ENCODE data around the gene SKOR1. TPM values are rescaled to one million over a fixed set of nuclear protein-coding genes. Genes with fewer than 3 reads are reported as not detected.

Gene SKOR1
- total RNA-seq, 2 donors from 2014 or later: 0.12 TPM; not detected in 1

DNA sequence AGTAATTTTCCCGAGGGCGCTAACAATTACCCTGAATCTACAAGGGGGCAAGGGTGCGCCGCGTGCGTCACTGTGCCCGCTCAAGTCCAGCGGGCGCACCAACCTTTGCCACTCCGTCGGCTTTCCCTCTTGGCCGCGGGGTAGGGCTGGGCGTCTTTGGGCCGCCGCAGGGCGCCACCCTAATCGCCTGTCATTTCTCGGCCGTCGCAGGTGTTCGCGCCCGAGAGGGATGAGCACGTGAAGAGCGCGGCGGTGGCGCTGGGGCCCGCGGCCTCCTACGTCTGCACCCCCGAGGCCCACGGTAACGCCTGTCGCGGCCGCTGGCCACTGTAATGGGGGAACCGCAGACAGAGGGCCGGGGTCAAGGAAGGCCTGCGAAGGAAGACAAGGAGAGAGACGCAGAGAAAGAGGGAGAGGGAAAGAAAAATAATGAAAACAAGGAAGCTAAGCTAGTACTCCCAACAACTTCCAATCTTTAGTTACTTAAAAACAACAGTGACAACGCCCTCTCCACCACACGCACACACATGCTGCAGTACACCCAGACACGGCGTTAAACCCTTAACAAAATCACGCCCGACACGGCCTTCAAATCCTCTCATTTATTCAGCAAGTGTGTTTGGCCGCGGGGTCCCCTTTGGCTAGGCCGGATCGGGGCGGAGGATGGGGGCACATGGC, 3.8 kb downstream of the SKOR1 start:
- Histone ChIP-seq H3K9me3 (no peaks in the 10 kb centered on the region), H3K27me3 (peaks cover 84 to 93% of the 10 kb centered on the region in 2 donors), H3K36me3 (no peaks in the 10 kb centered on the region), H3K27ac (no peak overlapping the region), H3K4me1 (peaks cover 0 to 77% of the 10 kb centered on the region in 2 donors), H3K4me3 (peak overlapping the region in 1 of 2 donors; percentile 14)
- no peak for DNase-seq (ENCODE audit: low spot score)
- TF ChIP-seq, protein P1, sequence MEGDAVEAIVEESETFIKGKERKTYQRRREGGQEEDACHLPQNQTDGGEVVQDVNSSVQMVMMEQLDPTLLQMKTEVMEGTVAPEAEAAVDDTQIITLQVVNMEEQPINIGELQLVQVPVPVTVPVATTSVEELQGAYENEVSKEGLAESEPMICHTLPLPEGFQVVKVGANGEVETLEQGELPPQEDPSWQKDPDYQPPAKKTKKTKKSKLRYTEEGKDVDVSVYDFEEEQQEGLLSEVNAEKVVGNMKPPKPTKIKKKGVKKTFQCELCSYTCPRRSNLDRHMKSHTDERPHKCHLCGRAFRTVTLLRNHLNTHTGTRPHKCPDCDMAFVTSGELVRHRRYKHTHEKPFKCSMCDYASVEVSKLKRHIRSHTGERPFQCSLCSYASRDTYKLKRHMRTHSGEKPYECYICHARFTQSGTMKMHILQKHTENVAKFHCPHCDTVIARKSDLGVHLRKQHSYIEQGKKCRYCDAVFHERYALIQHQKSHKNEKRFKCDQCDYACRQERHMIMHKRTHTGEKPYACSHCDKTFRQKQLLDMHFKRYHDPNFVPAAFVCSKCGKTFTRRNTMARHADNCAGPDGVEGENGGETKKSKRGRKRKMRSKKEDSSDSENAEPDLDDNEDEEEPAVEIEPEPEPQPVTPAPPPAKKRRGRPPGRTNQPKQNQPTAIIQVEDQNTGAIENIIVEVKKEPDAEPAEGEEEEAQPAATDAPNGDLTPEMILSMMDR (IDR thresholded peaks at IDR 0.05): no peak

DNA sequence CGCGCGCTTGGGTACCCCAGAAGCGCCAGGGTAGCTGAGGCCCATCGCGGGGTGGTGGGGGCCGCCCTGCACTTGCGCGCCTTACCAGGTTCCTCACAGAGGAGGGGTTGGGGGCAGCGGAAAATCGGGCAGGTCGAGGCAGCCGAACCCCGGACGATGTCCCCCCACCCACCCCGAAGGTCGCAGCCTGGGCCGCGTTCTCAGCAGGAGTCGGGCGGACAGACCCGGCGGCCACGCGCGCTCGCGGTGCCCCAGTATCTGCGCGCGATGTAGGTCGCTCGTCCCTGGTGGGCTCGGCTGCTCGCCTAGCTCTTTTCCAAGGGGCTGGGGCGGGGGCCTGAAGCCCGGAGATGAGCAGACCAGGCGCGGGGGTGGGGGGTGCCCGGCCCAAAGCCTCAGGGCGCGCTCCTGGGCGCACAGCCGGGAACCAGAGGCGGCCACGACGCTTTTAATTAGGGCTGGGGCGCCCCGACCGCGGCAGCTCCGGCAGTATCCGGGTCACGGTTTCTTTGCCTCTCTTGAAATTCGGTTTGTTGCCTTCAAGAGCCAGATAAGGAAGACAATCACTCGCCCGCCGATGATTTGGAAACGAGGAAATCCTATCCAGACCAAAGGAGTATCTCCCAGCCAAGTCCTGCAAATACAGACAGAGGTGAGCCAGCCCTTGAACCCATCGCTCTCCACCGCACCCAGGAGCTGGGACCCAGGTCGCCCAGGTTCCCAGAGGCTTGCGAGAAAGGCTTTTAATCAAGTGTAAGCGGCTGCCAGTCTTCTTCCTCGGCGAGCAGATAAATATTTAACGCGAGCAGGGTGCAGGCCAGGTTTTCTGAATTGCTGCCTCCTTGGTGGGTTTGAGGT, 4.6 kb downstream of the SKOR1 start:
- Histone ChIP-seq H3K27ac (no peak overlapping the region), H3K4me1 (peaks cover 0 to 77% of the 10 kb centered on the region in 2 donors)

DNA sequence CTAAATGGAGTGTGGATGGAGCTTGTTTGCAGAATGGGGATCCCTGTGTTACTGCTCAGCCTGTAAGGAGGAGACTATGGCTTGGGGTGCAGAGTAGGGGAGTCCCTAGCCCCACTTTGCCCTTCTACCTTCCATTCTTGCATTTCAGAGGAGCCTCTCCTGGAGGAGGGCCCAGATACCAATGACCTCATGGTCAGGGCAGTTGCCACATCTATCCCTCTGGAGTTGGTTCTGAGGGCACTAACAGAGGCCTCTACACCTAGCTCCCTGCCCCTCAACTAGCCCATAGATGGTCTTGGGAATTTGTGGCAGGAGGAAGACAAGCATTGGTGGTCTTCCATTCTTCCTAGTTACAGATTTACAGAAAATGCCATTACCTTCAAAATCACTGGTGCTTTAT, 6.1 kb downstream of the SKOR1 start:
- H3K27me3 ChIP-seq: peaks cover 76 to 87% of the 10 kb centered on the region in 2 donors
- no peaks in the 10 kb centered on the region for H3K36me3 ChIP-seq
- H3K27ac ChIP-seq: no peak overlapping the region
- TF ChIP-seq, protein P1 (IDR thresholded peaks at IDR 0.05): no peak
- H3K4me3 ChIP-seq: no peak overlapping the region
- no peaks in the 10 kb centered on the region for H3K9me3 ChIP-seq
- DNase-seq (ENCODE audit: low spot score): no peak
- H3K4me1 ChIP-seq: peaks cover 0 to 78% of the 10 kb centered on the region in 2 donors

More for the DNA sequence above, 4.6 kb downstream of the SKOR1 start:
- Histone ChIP-seq H3K4me3 (no peak overlapping the region), H3K9me3 (no peaks in the 10 kb centered on the region), H3K36me3 (no peaks in the 10 kb centered on the region), H3K27me3 (peaks cover 82 to 91% of the 10 kb centered on the region in 2 donors)
- no peak for DNase-seq (ENCODE audit: low spot score)
- TF ChIP-seq, protein P1 (IDR thresholded peaks at IDR 0.05): no peak

DNA sequence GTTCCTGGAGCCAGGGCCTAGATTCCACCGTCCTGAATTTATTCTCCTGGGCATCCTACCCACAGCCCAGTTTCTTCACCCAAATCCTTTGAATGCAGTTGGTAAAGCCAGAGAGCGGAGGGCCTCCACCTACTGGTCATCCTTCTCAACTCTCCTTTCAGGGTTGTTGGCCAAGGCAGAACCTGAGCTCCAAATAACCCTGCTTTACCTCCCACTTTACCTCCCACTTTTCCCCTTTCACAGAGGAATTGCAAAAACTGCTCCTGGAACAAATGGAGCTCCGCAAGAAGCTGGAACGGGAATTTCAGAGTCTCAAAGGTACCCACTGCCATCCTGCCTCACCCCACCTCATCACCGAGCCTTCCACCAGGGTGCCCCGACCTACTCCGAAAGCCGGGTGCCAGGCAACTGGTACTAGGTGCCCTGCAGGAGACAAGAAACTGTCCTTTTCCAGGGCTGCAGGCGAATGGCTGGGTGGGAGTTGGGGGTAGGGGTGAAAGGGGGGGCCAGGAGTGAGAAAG, 6.8 kb downstream of the SKOR1 start:
- TF ChIP-seq, protein P1 (IDR thresholded peaks at IDR 0.05): peak in 1 of 2 donors; percentile 32
- no peak for DNase-seq (ENCODE audit: low spot score)
- Histone ChIP-seq H3K36me3 (no peaks in the 10 kb centered on the region), H3K27ac (no peak overlapping the region), H3K9me3 (no peaks in the 10 kb centered on the region), H3K27me3 (peaks cover 72 to 80% of the 10 kb centered on the region in 2 donors), H3K4me1 (peaks cover 0 to 72% of the 10 kb centered on the region in 2 donors), H3K4me3 (no peak overlapping the region)

DNA sequence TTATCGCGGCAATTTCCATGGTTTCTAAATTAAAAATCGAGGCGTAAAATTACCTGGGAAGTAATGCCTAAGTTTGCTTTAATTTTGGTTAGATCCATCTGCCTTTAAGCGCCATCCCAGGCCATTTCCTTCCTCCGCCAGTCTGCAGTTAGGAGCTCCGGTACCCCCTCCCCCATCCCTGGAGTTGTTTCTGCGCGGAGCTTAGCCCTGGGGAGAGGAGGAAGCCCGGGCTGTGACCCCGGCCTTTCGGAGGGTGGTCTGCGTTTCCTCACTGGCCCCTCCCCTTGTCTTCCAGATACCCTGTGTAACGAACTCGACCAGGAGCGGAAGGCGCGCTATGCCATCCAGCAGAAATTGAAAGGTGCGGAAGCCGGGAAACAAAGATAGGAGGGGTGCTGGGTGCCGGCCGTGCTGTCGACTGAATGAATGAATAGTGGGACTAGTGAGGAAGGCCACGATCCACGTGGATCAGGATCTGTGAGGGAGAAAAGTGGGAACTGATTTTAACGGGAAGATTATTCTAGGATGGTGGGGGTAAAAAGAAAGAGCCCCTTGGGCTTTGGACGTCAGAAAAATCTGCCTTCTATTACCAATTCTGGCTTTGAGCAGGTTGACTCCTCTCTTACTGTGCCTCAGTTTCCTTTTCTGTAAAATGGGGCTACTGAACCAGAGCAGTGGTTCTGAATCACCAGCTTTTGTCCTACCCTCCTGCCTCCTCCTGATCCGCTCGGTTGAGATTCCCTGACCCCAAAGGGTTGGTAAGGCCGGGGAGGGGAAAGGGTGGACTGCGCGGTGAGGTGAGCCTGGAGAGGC, 7.8 kb downstream of the SKOR1 start:
- DNase-seq (ENCODE audit: low spot score): no peak
- Histone ChIP-seq H3K4me3 (peak overlapping the region in 1 of 2 donors; percentile 48), H3K36me3 (no peaks in the 10 kb centered on the region), H3K27me3 (peaks cover 67 to 70% of the 10 kb centered on the region in 2 donors), H3K27ac (no peak overlapping the region), H3K9me3 (no peaks in the 10 kb centered on the region), H3K4me1 (peaks cover 0 to 62% of the 10 kb centered on the region in 2 donors)
- TF ChIP-seq, protein P1 (IDR thresholded peaks at IDR 0.05): no peak

Data from right atrium auricular region (tissue), 2 donors.